HS-5 (cell line): ENCODE data around the gene SEMA4C.

ENCODE experiments used
- DNase-seq: peaks from one replicate; pipeline ENCODE4 v3.0.0-alpha.2; 2012; ENCODE audit warnings: low read depth

SEMA4C gene

GRCh38 chr2:96842600-96842999, 27.3 kb downstream of the SEMA4C start:
- no peak for DNase-seq

- no peak for DNase-seq
Measured at GRCh38 chr2:96841701-96842495, 28.0 kb downstream of the SEMA4C start.

GRCh38 chr2:96839875-96840850, 29.7 kb downstream of the SEMA4C start:
- no peak for DNase-seq

- DNase-seq: no peak
Measured at GRCh38 chr2:96839293-96839874, 30.5 kb downstream of the SEMA4C start.

- DNase-seq: no peak
Measured at GRCh38 chr2:96838345-96839292, 31.3 kb downstream of the SEMA4C start.

GRCh38 chr2:96837575-96837974, 32.3 kb downstream of the SEMA4C start:
- no peak for DNase-seq

- no peak for DNase-seq
Measured at GRCh38 chr2:96835830-96836229, 34.0 kb downstream of the SEMA4C start.

GRCh38 chr2:96832754-96833507, 36.9 kb downstream of the SEMA4C start:
- DNase-seq: no peak

GRCh38 chr2:96832408-96832753, 37.5 kb downstream of the SEMA4C start:
- DNase-seq: no peak

GRCh38 chr2:96831679-96832078, 38.2 kb downstream of the SEMA4C start:
- no peak for DNase-seq

GRCh38 chr2:96830044-96830562, 39.8 kb downstream of the SEMA4C start:
- DNase-seq: no peak

- DNase-seq: no peak
Measured at GRCh38 chr2:96828874-96829273, 41.0 kb downstream of the SEMA4C start.

- DNase-seq: no peak
Measured at GRCh38 chr2:96828436-96828835, 41.4 kb downstream of the SEMA4C start.

GRCh38 chr2:96826546-96827278, 43.2 kb downstream of the SEMA4C start:
- DNase-seq: no peak

- no peak for DNase-seq
Measured at GRCh38 chr2:96825057-96825456, 44.8 kb downstream of the SEMA4C start.

- DNase-seq: no peak
Measured at GRCh38 chr2:96824079-96824870, 45.6 kb downstream of the SEMA4C start.

- DNase-seq: no peak
Measured at GRCh38 chr2:96823198-96823597, 46.7 kb downstream of the SEMA4C start.

- DNase-seq: no peak
Measured at GRCh38 chr2:96822786-96823185, 47.1 kb downstream of the SEMA4C start.

- DNase-seq: no peak
Measured at GRCh38 chr2:96821113-96821675, 48.7 kb downstream of the SEMA4C start.
